HG03280 (cell line): Measurements from ENCODE around the gene SLC2A9.

Experiments
- ATAC-seq: cut with Tn5 transposase; IDR thresholded peaks from one replicate; pipeline ENCODE4 v1.9.1; 2021; ENCODE audit warnings: mild to moderate bottlenecking, moderate library complexity; ENCODE audit not compliant: unreplicated experiment

The SLC2A9 gene

GRCh38 chr4:10020871-10021652 lies at the start of gene SLC2A9:
Gene SLC2A9, minus strand, starts transcription at chr4:10021497. Its CDS starts 68 bp downstream, at chr4:10021429.
- ATAC-seq = no peak

GRCh38 chr4:10069075-10069642 lies 47.9 kb upstream of the SLC2A9 start:
- no peak for ATAC-seq

GRCh38 chr4:10066670-10067651 lies 45.7 kb upstream of the SLC2A9 start:
- no peak for ATAC-seq

DNA sequence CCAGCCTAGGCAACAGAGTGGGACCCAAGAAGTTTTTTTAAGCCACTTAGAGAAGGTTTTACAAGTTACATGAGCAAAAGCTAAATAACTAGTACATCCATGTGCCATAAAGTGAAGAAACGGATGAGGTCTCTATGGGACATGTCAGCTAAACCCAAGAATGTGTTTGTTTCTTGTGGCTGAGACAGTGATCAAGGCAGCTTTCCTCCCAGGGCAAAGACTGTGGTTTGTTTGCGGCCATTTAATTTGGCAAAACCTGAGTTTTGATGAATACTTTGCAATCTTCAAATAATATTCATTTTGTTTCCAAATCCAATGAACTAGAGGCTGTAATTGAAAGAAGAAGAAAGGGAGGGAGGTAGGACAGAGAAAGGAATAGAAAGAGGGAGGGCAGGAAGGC lies 44.9 kb upstream of the SLC2A9 start:
- ATAC-seq = no peak

GRCh38 chr4:10063544-10064300 lies 42.4 kb upstream of the SLC2A9 start:
- no peak for ATAC-seq

DNA sequence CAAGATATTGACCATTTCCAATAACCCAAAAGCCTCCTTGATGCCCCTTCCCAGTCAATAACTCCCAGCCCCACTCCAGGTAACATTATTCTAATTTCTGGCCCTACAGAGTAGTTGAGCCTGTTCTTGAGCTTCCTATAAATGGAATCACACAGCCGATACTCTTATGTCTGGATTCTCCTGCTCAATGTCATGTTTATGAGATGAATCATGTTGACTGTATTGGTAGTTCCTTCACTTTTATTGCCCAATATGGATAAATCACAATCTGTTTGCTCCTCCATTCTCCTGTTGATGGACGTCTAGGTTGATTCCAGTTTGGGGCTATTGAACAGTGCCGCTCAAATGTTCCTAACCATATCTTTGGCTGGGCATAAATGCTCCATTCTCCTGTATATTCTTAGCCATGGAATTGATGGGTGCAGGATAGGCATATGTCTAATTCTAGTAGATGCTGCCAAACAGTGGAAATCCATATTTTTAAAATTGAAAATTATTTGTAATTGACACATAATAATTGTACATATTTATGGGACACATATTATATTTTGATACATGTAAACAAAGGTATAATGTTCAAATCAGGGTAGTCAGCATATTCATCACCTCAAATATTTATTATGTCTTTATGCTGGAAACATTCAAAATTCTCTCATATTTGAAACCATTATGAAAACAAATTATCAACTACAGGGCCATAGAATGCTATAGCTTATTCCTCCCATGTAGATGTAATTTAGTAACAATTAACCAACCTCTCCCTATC lies 40.5 kb upstream of the SLC2A9 start:
- no peak for ATAC-seq

DNA sequence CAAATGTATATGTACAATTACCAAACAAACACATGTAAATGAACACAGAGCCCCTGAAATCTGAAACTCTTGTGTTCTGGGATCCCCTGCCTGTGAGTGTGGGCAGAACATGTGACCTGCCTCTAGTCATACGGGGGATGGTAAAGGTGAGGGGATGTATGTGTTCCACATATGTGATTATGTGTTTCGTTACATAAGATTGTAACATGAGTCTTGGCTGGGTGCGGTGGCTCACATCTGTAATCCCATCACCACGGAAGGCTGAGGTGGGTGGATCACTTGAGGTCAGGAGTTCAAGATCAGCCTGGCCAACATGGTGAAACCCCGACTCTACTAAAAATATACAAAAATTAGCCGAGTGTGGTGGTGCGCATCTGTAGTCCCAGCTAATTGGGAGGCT lies 37.1 kb upstream of the SLC2A9 start:
- ATAC-seq = no peak

GRCh38 chr4:10057023-10057395 lies 35.7 kb upstream of the SLC2A9 start:
- no peak for ATAC-seq

DNA sequence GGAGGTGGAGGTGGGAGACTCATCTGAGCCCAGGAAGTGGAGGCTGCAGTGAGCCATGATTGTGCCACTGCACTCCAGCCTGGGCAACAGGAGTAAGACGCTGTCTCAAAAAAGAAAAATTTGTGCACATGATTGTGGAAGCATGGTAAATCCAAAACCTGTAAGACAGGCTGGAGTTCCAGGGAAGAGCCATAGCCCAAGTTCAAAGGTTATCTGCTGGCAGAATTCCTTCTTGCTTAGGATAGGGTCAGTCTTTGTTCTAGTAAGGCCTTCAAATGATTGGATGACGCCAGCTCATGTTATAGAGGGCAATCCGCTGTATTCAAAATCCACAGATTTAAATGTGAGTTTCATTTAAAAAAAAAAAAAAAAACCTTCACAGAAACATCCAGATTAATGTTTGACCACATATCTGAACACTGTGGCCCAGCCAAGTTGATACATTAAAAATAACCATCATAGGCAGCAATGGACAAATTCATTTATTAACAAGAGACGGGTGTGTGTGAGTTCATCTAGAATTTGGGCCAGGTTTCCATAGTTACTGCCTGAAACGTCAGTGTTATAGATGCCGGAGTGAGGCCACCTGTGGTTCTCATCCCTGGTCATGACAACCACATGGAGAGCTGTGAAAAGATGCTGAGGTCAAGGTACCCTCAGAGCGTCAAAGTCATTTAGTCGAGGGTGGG lies 35.2 kb upstream of the SLC2A9 start:
- no peak for ATAC-seq

- ATAC-seq = no peak
Observed at GRCh38 chr4:10055871-10056270, 34.6 kb upstream of the SLC2A9 start.

- no peak for ATAC-seq
Observed at GRCh38 chr4:10054571-10055041, 33.3 kb upstream of the SLC2A9 start.

GRCh38 chr4:10053635-10054453 lies 32.5 kb upstream of the SLC2A9 start:
- no peak for ATAC-seq

GRCh38 chr4:10051517-10052135 lies 30.3 kb upstream of the SLC2A9 start:
- no peak for ATAC-seq

GRCh38 chr4:10050721-10051120 lies 29.4 kb upstream of the SLC2A9 start:
- no peak for ATAC-seq

DNA sequence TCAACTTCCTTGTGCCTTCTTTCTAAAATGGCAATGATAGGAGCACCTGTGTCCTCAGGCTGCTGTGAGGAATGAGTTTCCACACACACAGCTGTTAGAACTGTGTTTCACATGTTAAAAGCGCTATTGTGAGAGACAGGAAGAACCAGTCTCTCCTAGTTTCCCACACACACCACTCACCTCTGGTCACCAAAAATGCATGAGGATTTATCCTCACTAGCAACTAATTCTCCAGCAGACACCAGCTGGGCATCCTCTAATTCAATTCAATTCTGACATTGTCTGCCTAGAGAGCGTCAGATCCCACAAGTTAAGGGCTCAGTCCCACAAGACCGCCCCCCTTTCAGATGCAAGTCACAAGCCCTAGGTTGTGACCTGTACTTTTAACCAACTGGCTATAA lies 29.0 kb upstream of the SLC2A9 start:
- no peak for ATAC-seq

DNA sequence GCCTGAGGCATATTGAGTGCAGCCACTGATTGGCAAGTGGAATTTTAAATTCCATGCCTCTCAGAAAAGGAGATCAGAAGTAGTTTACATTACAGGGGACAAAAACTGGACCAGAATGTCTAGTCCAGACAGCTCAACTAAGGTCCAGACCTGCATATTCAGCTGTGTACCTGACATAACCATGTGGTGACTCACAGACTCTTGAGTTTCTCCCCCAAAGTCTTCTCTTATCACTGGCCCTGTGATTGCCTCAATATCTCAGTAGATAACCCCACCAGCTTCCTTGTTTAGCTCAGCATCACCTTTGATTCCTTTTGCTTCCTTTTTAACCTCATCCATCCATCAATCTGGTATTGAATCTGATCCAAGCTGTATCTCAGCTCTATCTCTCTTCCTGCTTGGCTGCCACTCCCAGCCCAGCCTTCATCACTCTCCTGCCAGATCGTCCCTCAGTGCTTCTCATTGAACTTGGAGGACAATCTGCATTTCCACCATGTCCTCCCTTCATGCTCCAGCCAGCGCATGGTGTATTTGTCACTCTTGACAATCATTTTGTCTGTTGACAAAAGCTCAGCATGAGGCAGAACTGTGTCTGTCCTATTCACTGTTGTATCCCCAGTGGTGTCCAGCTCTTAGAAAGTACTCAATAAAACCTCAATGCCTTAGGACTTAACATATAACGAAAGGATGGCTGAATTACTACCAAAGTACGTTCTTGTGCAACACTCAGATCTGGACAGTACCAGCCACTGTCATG lies 27.8 kb upstream of the SLC2A9 start:
- no peak for ATAC-seq

- no peak for ATAC-seq
Observed at GRCh38 chr4:10047967-10048366, 26.7 kb upstream of the SLC2A9 start.
